ENCODE data around the gene HCRT.

HCRT gene

GRCh38 chr17:42198897-42199296, 13.6 kb upstream of the HCRT start:
- Histone ChIP-seq H3K79me2 (no peaks in the 10 kb centered on the region), H3K4me1 (peaks cover 14% of the 10 kb centered on the region), H3K9ac (no peak overlapping the region), H2AFZ (no peak overlapping the region), H3K4me2 (ENCODE audit: low read length) (no peak overlapping the region), H3K36me3 (ENCODE audit: control insufficient read depth, insufficient read depth, low read length) (no peaks in the 10 kb centered on the region), H3K27me3 (ENCODE audit: control insufficient read depth, insufficient read depth, low read length) (no peaks in the 10 kb centered on the region), H3K9me3 (ENCODE audit: control insufficient read depth, low read length) (no peaks in the 10 kb centered on the region), H3K27ac (no peak overlapping the region), H3K4me3 (ENCODE audit: low read depth, low read length) (no peak overlapping the region)
- no peak for TF ChIP-seq CTCF (IDR thresholded peaks at IDR 0.05)

- Histone ChIP-seq H3K9me3 (ENCODE audit: control insufficient read depth, low read length) (no peaks in the 10 kb centered on the region), H3K79me2 (no peaks in the 10 kb centered on the region), H3K36me3 (ENCODE audit: control insufficient read depth, insufficient read depth, low read length) (no peaks in the 10 kb centered on the region), H3K27me3 (ENCODE audit: control insufficient read depth, insufficient read depth, low read length) (no peaks in the 10 kb centered on the region), H3K27ac (no peak overlapping the region), H3K4me1 (peaks cover 11% of the 10 kb centered on the region), H3K4me2 (ENCODE audit: low read length) (no peak overlapping the region), H3K9ac (no peak overlapping the region), H2AFZ (no peak overlapping the region), H3K4me3 (ENCODE audit: low read depth, low read length) (no peak overlapping the region)
- TF ChIP-seq CTCF (IDR thresholded peaks at IDR 0.05): no peak
Measured at GRCh38 chr17:42197564-42198156, 12.4 kb upstream of the HCRT start.

- peak within 1 kb of the TSS; percentile 20 for H3K9ac ChIP-seq
- H3K9me3 ChIP-seq (ENCODE audit: control insufficient read depth, low read length): no peaks in the 10 kb centered on the region
- peak within 1 kb of the TSS; percentile 91 for H2AFZ ChIP-seq
- peak within 1 kb of the TSS; percentile 71 for H3K4me2 ChIP-seq (ENCODE audit: low read length)
- no peaks in the 10 kb centered on the region for H3K36me3 ChIP-seq (ENCODE audit: control insufficient read depth, insufficient read depth, low read length)
- no peak for TF ChIP-seq CTCF (IDR thresholded peaks at IDR 0.05)
- peak within 1 kb of the TSS; percentile 53 for H3K27ac ChIP-seq
- H3K27me3 ChIP-seq (ENCODE audit: control insufficient read depth, insufficient read depth, low read length): no peaks in the 10 kb centered on the region
- H3K4me1 ChIP-seq: peaks cover 8% of the 10 kb centered on the region
- H3K79me2 ChIP-seq: no peaks in the 10 kb centered on the region
- peak within 1 kb of the TSS; percentile 75 for H3K4me3 ChIP-seq (ENCODE audit: low read depth, low read length)
Measured at GRCh38 chr17:42193969-42194899, 9.0 kb upstream of the HCRT start, which contains the start of gene GHDC. Gene GHDC, minus strand, starts transcription at chr17:42194494. Its CDS starts 913 bp downstream, at chr17:42193581.

GRCh38 chr17:42193216-42193968, 8.1 kb upstream of the HCRT start:
- H3K9ac ChIP-seq: no peak overlapping the region
- H2AFZ ChIP-seq: peak overlapping the region; percentile 91
- H3K4me3 ChIP-seq (ENCODE audit: low read depth, low read length): peak overlapping the region; percentile 75
- H3K27me3 ChIP-seq (ENCODE audit: control insufficient read depth, insufficient read depth, low read length): no peaks in the 10 kb centered on the region
- peak overlapping the region; percentile 71 for H3K4me2 ChIP-seq (ENCODE audit: low read length)
- peaks cover 8% of the 10 kb centered on the region for H3K4me1 ChIP-seq
- no peaks in the 10 kb centered on the region for H3K79me2 ChIP-seq
- no peaks in the 10 kb centered on the region for H3K36me3 ChIP-seq (ENCODE audit: control insufficient read depth, insufficient read depth, low read length)
- TF ChIP-seq CTCF (IDR thresholded peaks at IDR 0.05): no peak
- no peaks in the 10 kb centered on the region for H3K9me3 ChIP-seq (ENCODE audit: control insufficient read depth, low read length)
- H3K27ac ChIP-seq: peak overlapping the region; percentile 53

All from parathyroid adenoma (tissue), 2 donors.